Natural killer cell (primary cell): ENCODE measurements around the gene RCOR3. TPM values are rescaled to one million over a fixed set of nuclear protein-coding genes. Genes with fewer than 3 reads are reported as not detected.

Experiments
- ATAC-seq, 3 donors: fragments of 150-1000 bp in 2 of 3; fragments of 200-7000 bp in 1 of 3; cut with Tn5 transposase; 1 replicate in 1 of 3; 2 replicates in 2 of 3; pipeline ENCODE4 v1.10.0; 2021; ENCODE audit warnings: mild to moderate bottlenecking in 2 of 3, moderate library complexity in 2 of 3
- DNase-seq, 2 donors: peaks; one replicate each; pipeline versions ENCODE4 v3.0.0 to v3.0.0-alpha.2; 2013 to 2021; ENCODE audit warnings: mixed read lengths in 1 of 2
- H3K27ac ChIP-seq: one replicate; pipeline ENCODE4 v1.5.1; 2013; ENCODE audit warnings: mild to moderate bottlenecking, low read length
- H3K27me3 ChIP-seq: one replicate; pipeline ENCODE4 v1.6.1; 2013; ENCODE audit warnings: low read length; ENCODE audit not compliant: control insufficient read depth, insufficient read depth
- H3K36me3 ChIP-seq: one replicate; pipeline ENCODE4 v1.6.1; 2013; ENCODE audit warnings: low read length; ENCODE audit not compliant: control insufficient read depth, insufficient read depth
- H3K4me1 ChIP-seq: one replicate; pipeline ENCODE4 v1.6.1; 2013; ENCODE audit warnings: low read length; ENCODE audit not compliant: control insufficient read depth, insufficient read depth
- H3K4me3 ChIP-seq: one replicate; pipeline ENCODE4 v1.5.1; 2013; ENCODE audit warnings: low read length
- H3K9me3 ChIP-seq: one replicate; pipeline ENCODE4 v1.6.1; 2013; ENCODE audit warnings: low read length; ENCODE audit not compliant: control insufficient read depth, insufficient read depth
- H3K27ac Mint-ChIP-seq, 2 donors: one replicate each; pipeline ENCODE4 v1.8.0; 2022; ENCODE audit warnings: mild to moderate bottlenecking in 2 of 2, mixed read lengths in 2 of 2, moderate library complexity in 1 of 2
- H3K27me3 Mint-ChIP-seq, 2 donors: one replicate each; pipeline ENCODE4 v1.8.0; 2022; ENCODE audit warnings: low read depth in 2 of 2, mixed read lengths in 2 of 2
- H3K36me3 Mint-ChIP-seq: one replicate; pipeline ENCODE4 v1.8.0; 2022; ENCODE audit warnings: mixed read lengths
- H3K4me1 Mint-ChIP-seq, 2 donors: one replicate each; pipeline ENCODE4 v1.8.0; 2022; ENCODE audit warnings: mixed read lengths in 2 of 2
- H3K4me3 Mint-ChIP-seq: one replicate; pipeline ENCODE4 v1.8.0; 2022; ENCODE audit warnings: mild to moderate bottlenecking, moderate library complexity, mixed read lengths
- H3K9me3 Mint-ChIP-seq, 2 donors: one replicate each; pipeline ENCODE4 v1.8.0; 2022; ENCODE audit warnings: mixed read lengths in 2 of 2
- CTCF ChIP-seq: fragments of 200-600 bp; IDR thresholded peaks from one replicate; pipeline ENCODE4 v1.8.0; 2022; ENCODE audit warnings: antibody characterized with exemption
- WGBS: methylation state at CpG from one replicate; pipeline ENCODE4 v1.1.7; 2013; ENCODE audit warnings: missing lambda C conversion rate; ENCODE audit not compliant: insufficient coverage; 5-methylcytosine and 5-hydroxymethylcytosine counted together
- intact Hi-C: fragments of 100-400 bp; cut with micrococcal nuclease; formaldehyde crosslinking; loops from one replicate; pipeline ENCODE4 v1.14.2; 2022
- total RNA-seq, 4 donors: library from RNA; stranded (reverse); fragments of 120-200 nt in 1 of 4; gene quantifications; one replicate each; pipeline versions ENCODE4 v1.2.3 to v1.2.4, GENCODE V29; 2013 to 2022

Gene RCOR3
- total RNA-seq: 10 to 100 TPM; 70.9 to 99.2 (median 78.6) TPM
- total RNA-seq (2013): 78.6 TPM

GRCh38 chr1:211258756-211259637, at the start of gene RCOR3:
TSS of gene RCOR3 (plus strand) at chr1:211259366. CDS start at chr1:211259561, 195 bp downstream.
- Mint-ChIP-seq H3K4me1 (peaks cover 23 to 24% of the 10 kb centered on the region in 2 donors), H3K4me3 (peak within 1 kb of the TSS; percentile 95), H3K27me3 (no peaks in the 10 kb centered on the region), H3K27ac (peak within 1 kb of the TSS; percentile 94 to 96), H3K9me3 (no peaks in the 10 kb centered on the region), H3K36me3 (no peaks in the 10 kb centered on the region)
- peak; percentile 73 for TF ChIP-seq CTCF
- peak; percentile 77 to 92 (median 82) for ATAC-seq
- Histone ChIP-seq H3K9me3 (no peaks in the 10 kb centered on the region), H3K36me3 (no peaks in the 10 kb centered on the region), H3K4me3 (peak within 1 kb of the TSS; percentile 97), H3K27ac (peak within 1 kb of the TSS; percentile 90), H3K4me1 (peaks cover 13% of the 10 kb centered on the region), H3K27me3 (no peaks in the 10 kb centered on the region)
- under 1% methylated on average over 76 of the region's 97 CpGs for WGBS
- intact Hi-C loops: no loop called here
- peak; percentile 85 to 92 for DNase-seq

- Mint-ChIP-seq H3K27me3 (peaks cover 0 to 6% of the 10 kb centered on the region in 2 donors), H3K4me1 (no peaks in the 10 kb centered on the region), H3K4me3 (no peak overlapping the region), H3K27ac (no peak overlapping the region), H3K36me3 (no peaks in the 10 kb centered on the region), H3K9me3 (no peaks in the 10 kb centered on the region)
- WGBS: 99% methylated on average over 5 of the region's 5 CpGs
- no peaks in the 10 kb centered on the region for H3K4me1 ChIP-seq
- H3K9me3 ChIP-seq: no peaks in the 10 kb centered on the region
- H3K4me3 ChIP-seq: no peak overlapping the region
- intact Hi-C loops: no loop called here
- H3K27ac ChIP-seq: no peak overlapping the region
- TF ChIP-seq CTCF: no peak
- no peaks in the 10 kb centered on the region for H3K36me3 ChIP-seq
- DNase-seq: no peak
- no peak for ATAC-seq
- no peaks in the 10 kb centered on the region for H3K27me3 ChIP-seq
These were observed 49.1 kb upstream of the RCOR3 start for GRCh38 chr1:211210052-211210451.

GRCh38 chr1:211210965-211211364, 48.2 kb upstream of the RCOR3 start:
- Histone ChIP-seq H3K4me1 (no peaks in the 10 kb centered on the region), H3K9me3 (no peaks in the 10 kb centered on the region), H3K4me3 (no peak overlapping the region), H3K27me3 (no peaks in the 10 kb centered on the region), H3K27ac (no peak overlapping the region), H3K36me3 (no peaks in the 10 kb centered on the region)
- Mint-ChIP-seq H3K4me1 (no peaks in the 10 kb centered on the region), H3K27me3 (peaks cover 0 to 10% of the 10 kb centered on the region in 2 donors), H3K27ac (no peak overlapping the region), H3K4me3 (no peak overlapping the region), H3K36me3 (no peaks in the 10 kb centered on the region), H3K9me3 (no peaks in the 10 kb centered on the region)
- WGBS: 98% methylated on average over 6 of the region's 6 CpGs
- ATAC-seq: no peak
- no peak for TF ChIP-seq CTCF
- intact Hi-C loops: no loop called here
- no peak for DNase-seq
